Measurements from ENCODE around the gene UBASH3B.

UBASH3B gene

DNA sequence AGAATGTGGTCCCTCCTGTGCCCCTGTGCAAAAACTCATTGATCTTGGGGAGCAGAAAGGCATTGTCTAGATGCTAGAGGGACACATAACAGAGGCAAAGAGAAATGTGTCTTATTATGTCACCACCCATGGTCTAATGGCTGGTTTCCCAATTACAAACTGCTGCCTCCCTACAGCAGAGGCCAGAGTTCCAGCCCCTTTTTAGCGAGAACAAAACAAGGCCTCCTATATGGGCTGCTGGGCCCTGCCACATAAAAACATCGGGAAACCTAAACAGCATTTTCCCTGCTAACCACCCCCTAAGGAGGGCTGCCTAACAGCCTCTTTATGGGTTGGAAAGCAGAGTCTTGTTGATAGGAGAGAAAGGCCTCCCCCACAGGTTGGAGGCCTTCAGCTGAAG lies 107.6 kb downstream of the UBASH3B start:
- DNase-seq = no peak

- no peak for DNase-seq
Observed at GRCh38 chr11:122764371-122765090, 109.0 kb downstream of the UBASH3B start.

DNA sequence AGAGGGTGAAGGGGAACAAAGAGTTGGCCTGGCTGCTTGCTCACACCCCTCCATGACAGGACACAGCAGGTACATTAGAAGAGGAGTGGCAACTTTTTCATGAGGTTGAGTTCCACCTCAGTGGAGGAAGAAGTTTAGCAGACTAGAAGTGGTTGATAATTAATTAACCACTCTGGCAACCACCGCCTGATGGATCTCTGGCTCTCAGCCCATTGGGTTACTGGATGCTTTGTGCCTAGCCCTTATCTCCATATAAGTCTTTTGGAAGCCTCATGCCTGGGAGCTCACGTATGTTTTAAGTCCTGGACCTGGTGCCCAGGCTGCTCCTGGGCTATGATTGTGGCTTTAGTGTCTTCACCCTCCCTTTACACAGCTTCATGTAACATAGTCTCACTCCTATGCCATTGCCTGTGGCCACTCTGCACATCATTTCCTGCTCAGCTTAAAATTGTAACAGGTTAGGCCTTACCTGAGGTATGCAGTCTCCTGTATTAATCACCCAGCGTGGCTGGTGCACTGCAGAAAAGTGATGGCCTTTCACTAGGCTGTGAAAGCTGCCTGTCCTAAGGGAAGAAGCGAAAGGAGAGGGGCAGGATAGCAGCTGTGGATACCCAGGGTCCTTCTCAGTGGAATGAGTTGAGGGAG lies 110.1 kb downstream of the UBASH3B start:
- DNase-seq = no peak

DNA sequence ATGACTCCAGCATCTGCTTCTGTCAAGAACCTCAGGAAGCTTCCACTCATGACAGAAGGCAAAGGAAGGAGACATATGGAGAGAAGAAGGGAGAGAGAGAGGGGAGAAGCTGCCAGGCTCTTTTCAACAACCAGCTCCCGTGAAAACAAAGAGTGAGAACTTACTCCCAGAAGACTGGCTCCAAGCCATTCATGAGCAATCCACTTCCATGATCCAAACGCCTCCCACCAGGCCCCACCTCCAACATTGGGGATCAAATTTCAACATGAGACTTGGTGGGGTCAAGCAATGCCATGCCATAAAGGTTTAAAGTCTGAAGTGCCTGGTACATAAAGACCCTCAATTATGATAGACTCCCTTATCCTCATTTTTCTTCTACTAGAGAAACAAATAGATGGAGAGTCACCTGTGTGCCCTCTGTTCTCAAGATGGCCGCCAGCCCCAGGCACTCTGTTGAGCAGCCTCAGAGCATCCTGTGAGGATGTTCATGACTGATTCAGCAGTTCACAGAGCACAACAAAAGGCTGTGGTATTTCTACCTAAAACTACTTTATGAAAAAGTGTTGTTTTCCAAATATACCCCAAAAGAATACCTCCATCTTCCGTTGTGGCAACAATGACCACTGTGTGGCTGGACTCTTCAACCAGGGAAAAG lies 113.7 kb downstream of the UBASH3B start:
- no peak for DNase-seq

DNA sequence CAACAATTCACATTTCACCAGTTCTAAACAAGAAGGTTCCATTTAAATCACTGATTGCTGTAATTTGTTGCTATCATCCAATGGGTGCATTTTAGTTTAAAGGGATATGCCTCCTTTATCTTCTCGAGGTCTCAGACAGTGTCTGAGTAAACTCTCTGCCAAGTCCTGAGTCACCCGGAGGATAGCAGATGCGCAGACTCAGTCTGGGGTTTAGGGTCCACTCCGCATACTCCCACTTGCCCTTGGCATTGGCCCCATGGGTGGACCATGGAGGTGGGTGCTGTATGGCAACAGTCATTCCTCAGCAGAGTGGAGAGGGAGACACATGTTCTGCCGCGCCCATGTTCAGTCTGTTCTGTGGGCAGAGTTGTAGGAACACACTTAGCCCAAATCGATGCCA lies 117.4 kb downstream of the UBASH3B start:
- DNase-seq = no peak

GRCh38 chr11:122773781-122774266 lies 118.3 kb downstream of the UBASH3B start:
- no peak for DNase-seq

DNA sequence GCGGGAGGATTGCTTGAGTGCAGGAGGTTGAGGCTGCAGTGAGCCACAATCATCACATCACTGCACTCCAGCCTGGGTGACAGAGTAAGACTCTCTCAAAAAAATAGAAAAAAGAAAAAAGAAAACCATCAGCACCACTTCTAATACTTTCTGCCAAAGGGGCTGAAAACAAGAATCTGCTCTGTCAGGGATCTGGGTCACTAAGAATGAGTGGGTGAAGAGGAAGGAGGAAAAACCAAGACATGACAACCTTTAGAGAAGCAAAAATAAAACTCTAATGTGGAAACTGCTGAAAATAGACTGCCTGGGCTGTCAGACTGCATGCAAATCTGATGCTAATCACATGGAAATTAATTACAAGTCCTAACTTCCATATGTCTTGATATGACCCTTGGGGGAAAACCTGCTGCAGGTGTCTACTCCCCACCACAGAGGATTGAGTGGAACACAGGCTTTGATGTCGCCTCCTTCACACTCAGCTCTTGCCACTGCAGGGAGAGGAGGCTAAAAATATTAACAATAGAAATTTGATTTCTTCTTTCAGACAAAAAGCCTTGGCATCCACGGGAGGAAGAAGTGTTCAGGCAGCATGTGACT lies 120.3 kb downstream of the UBASH3B start:
- DNase-seq = no peak

GRCh38 chr11:122776546-122776945 lies 121.0 kb downstream of the UBASH3B start:
- no peak for DNase-seq

- DNase-seq = no peak
Observed at GRCh38 chr11:122777343-122777742, 121.8 kb downstream of the UBASH3B start.

GRCh38 chr11:122778148-122778547 lies 122.6 kb downstream of the UBASH3B start:
- DNase-seq = no peak

DNA sequence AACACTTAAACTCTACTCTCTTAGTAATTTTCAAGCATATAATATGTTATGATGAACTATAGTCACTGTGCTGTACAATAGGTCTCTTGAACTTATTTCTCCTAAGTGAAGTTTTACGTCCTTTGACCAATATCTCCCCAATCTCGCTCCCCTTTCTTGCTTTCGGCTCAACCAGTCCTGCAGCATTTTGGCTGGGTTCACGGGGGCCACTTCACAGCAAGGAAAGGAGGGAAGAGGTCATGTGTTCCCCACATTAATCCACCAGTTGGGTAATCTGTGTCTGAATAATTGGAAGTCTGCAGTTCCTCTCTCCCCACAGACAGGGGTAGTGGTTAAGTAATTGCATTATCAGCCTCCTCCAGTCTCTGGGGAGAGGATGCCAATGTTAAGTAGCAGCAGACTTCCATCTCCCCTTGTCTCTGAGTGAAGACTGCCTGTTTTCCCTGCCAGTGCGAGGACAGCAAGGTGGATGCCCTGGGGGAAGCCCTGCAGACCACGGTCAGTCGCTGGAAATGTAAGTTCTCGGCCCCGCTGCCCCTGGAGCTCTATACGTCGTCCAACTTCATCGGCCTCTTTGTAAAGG lies 123.6 kb downstream of the UBASH3B start:
- no peak for DNase-seq

DNA sequence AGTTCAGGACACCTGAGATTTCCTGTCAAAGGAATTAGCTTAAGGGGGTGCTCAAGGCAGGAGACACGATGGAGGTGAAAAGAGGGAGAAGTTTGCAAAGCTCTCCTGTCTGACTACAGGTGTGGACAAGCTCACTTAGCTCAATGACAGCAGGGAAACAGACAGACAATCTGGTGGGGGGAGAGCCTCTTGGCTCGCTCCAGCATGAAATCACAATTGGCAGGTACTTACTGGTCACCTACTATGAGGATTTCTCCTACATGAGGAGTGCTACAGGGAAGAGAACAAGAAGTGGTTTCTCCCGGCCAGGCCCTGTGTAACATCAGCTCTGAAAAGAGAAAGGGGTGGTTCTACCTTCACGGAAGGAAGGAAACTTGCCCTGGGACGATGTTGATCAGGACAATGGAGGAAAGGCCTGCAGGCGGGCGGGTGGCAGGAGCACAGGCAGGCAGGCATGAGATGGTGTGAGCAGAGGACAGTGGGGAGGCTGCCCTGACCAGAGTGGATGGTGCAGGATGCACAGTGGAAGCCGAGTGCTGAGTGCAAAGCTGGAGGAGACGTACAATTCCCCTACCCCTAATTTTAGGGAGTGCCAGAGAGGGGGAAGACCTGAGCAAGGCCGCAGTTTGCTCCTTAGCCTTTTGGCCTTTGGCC lies 124.9 kb downstream of the UBASH3B start:
- DNase-seq = no peak

DNA sequence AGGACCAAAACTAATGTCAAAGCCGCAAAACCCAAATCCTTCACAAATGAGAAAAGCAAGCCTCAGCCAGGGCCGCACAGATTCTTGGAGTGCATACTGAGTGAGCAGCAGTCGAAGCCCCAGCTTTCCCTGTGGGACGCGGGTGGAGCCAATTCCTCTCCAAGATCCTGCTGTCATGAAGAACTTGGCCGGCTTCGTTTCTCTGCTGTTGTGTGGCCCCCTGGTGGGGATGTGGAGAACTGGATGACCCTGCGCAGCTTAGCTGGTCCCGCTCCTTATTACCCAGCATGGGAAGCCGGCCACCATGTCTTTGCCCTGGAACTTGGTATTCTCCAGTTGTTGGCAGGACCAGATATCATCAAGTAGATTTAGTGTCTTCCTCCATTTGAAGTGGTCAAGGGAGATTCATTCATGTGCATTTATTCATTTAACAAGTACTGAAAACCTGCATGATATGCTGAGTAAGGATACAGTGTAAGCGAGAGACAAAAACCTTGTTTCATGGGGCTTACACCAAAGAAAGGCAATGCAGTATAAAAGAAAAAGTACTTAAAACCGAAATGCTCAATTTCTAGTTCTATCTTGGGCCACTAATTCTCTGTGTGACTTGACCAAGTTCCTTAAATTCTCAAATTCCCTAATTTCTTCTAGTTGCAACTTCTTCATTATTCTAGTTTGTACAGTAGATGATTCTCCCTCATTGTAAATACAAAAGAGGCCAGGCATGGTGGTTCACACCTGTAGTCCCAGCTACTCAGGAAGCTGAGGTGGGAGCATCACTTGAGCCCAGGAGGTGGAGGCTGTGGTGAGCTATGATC lies 126.1 kb downstream of the UBASH3B start:
- peak; percentile 92 for DNase-seq

- DNase-seq = no peak
Observed at GRCh38 chr11:122782222-122782621, 126.7 kb downstream of the UBASH3B start.

- no peak for DNase-seq
Observed at GRCh38 chr11:122784325-122784955, 128.9 kb downstream of the UBASH3B start.

GRCh38 chr11:122785031-122785541 lies 129.6 kb downstream of the UBASH3B start:
- no peak for DNase-seq

GRCh38 chr11:122786896-122787295 lies 131.4 kb downstream of the UBASH3B start:
- DNase-seq = no peak

GRCh38 chr11:122788781-122789535 lies 133.4 kb downstream of the UBASH3B start:
- DNase-seq = no peak

DNA sequence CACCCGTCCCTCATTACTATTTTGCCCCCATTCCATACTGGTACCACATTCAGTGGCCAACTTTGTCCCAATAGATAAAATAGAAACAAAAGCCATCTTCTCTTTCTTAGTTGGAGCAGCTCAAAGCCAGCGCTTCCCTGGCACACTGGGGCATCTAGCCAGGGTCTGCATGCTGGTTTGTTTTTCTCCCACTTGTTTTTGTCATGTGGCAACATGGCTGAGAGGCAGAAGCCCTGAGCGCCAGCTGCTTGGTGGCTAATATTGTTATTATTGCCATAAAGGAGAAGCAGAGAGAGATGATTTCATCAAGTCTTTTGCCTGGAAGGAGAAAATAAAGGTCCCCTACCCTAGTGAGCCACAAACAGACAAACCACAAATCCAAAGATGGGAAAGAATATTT lies 134.4 kb downstream of the UBASH3B start:
- DNase-seq = no peak

DNA sequence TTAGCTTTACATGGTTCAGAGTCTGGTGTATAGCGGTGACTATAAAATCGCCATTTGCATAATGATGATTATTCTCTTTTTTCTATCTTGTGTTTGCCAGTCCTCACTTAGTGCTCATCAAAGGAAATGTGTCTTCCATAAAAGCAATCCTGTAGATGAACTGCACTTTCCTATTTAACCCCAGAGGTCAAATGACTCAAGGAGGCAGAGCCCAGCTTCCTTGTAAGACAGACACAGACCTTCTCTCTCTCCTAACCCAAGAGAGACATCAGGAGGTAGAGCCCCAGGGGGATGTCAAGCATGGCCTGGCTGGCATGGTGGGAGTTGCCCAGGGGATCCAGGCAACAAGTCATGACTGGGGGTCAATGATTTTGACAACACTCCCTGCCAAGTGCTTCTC lies 135.9 kb downstream of the UBASH3B start:
- no peak for DNase-seq

Data from activated CD8-positive, alpha-beta memory T cell treated with anti-CD3 and anti-CD28 coated beads for 24 hours (primary cell).